Cardiac septum (tissue), 1 donor: ENCODE data around the gene GNAL. TPM values are rescaled to one million over a fixed set of nuclear protein-coding genes. Genes with fewer than 3 reads are reported as not detected.

Source experiments
- DNase-seq: peaks from one replicate; pipeline ENCODE4 v3.0.0-alpha.2; 2020; ENCODE audit warnings: low spot score
- intact Hi-C: fragments of 100-400 bp; cut with DNase I; formaldehyde crosslinking; loops from one replicate; pipeline ENCODE4 v1.14.0; 2022
- total RNA-seq: library from RNA; stranded (reverse); fragmentation: NEBNext Ultra II Directional; extraction: Animal tissue kit (Norgen Biotek cat#: 25700); gene quantifications from one replicate; pipeline ENCODE4 v1.2.1, GENCODE V29; 2021
- donor health status: DM: no; HTN: no; CAD: no.

GNAL gene
- total RNA-seq, 1 donor from 2014 or later = 1.1 TPM

DNA sequence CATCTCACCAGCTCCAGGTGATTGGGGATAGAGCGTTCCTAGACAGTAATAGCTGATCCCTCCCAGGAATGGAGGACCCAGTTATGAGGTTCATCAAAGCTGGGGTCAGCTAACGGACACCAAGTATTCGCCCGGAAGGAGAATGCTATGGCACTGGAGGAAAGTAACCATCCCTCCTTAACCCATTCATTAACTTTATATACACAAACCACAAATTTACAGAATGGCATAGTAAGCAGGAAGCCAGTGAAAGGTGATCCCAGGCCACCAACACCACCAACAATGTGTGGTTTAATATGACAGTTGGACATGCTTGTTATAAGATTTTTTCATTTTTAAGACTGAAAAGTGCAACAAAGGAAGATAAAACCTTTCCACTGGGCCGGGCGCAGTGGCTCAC lies 106.9 kb downstream of the GNAL start:
- DNase-seq = no peak
- intact Hi-C loops = no loop called here

- no peak for DNase-seq
- intact Hi-C loops = no loop called here
Observed at GRCh38 chr18:11798271-11798670, 109.2 kb downstream of the GNAL start.

DNA sequence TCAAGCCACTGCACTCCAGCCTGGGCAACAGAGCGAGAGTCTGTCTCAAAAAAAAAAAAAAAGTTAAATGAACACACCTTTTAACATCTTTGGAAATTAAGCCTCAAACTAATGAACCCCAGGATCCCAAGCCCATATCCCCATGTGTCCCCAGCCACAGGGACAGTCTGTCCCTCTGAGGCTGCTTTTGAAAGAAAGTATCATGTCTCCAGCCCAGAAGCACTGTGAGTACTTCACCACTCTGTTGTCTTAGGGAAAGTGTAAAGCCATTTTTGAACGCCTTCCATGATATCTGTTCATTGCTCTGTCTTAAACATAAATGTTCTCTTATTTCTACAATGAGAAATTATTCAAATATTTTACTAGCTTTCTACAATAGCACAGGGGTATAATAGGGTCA lies 110.0 kb downstream of the GNAL start:
- no peak for DNase-seq
- intact Hi-C loops = no loop called here

GRCh38 chr18:11800566-11801334 lies 111.7 kb downstream of the GNAL start:
- no peak for DNase-seq
- intact Hi-C loops = no loop called here

DNA sequence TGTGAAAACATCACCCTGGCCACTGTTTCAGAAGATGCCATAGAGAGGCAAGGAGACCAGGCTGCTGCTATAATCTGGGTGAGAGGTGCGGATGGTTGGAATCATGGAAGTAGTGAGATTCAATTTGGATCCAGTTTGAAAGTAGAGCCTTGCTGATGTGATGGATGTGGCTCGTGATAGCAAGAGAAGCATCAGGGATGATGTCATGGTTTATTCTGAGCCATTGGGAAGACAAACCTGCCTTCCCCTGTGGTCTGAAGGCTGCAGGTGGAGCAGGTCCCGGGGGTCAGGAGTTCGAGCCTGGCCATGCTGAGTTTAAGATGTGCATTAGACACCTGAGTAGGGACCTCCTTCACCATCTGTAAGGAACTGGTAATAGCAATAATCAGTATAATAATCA lies 112.5 kb downstream of the GNAL start:
- no peak for DNase-seq
- intact Hi-C loops = no loop called here

GRCh38 chr18:11802158-11802557 lies 113.1 kb downstream of the GNAL start:
- intact Hi-C loops = no loop called here
- no peak for DNase-seq

GRCh38 chr18:11802586-11802985 lies 113.5 kb downstream of the GNAL start:
- intact Hi-C loops = no loop called here
- no peak for DNase-seq

GRCh38 chr18:11807233-11807632 lies 118.2 kb downstream of the GNAL start:
- intact Hi-C loops = no loop called here
- no peak for DNase-seq

- intact Hi-C loops = no loop called here
- DNase-seq = no peak
Observed at GRCh38 chr18:11808001-11808855, 119.2 kb downstream of the GNAL start.

DNA sequence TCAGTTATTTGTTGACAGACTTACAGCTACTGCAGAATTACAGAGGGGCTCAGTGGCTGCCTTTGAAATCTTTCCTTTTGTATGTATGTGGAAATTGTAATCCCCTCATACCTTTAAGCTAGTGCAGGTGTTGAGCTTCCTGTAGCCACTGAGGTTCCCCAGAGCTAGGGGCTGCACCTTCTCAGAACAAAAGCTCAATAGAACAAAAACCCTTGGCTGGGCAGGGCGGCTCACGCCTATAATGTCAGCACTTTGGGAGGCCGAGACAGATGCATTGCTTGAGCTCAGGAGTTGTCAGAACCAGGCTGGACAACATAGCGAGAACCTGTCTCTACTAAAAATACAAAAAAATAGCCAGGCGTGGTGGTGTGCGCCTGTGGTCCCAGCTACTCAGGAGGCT lies 120.8 kb downstream of the GNAL start:
- intact Hi-C loops = no loop called here

GRCh38 chr18:11810379-11810778 lies 121.3 kb downstream of the GNAL start:
- intact Hi-C loops = no loop called here
- no peak for DNase-seq

More for the DNA sequence above, 120.8 kb downstream of the GNAL start:
- no peak for DNase-seq

DNA sequence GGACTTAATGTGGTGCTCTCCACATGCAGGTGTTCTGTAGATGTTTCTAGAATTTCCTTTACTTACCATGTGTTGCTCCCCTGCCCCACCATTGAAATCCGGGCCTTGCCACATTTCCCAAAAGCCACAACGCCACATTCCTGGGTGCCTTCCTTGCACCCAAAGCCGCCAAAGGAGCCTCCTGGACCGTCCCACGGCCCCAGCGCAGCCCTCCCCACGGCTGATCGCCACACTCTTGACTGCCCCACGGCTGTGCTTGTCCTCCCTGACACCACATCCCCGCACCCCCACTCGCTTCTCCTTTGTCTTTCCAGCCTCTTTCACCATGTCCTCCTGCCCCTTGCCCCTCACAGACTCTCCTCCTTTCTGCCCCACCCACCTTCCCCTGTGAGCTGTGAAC lies 121.9 kb downstream of the GNAL start:
- intact Hi-C loops = no loop called here
- DNase-seq = no peak

- DNase-seq = no peak
- intact Hi-C loops = no loop called here
Observed at GRCh38 chr18:11817229-11817628, 128.2 kb downstream of the GNAL start.

DNA sequence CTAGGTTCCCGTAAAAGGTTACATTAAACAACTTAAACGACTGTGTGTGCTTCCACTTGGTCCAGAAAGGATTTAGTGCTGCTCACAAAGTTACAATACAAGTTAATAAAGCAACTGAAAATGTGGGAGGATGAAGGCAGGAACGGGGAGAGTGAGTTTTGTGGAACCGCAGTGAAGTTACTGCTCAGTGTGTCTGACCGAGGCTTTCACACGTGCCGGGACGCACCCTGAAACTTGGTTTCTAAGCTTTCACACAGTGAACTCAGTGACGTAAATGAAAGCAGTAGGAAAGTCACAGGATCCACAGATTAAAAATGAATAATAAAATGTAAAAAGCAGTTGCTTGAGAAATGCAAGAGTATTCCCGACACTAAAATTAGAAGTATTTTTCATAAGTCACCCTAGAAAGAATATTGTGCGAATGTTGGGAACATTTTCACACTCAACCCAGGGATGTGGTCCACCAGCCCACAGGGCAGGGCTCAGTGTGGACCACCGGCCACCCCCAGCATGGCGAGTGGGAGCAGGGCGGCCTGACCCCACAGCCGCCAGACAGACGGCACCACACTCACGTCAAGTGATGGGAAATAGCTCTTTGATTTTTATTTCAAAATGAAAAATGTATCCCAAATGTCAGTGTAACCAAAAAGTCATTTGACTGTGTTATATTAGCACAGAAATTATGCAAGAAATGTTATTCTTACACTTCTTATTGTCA lies 129.6 kb downstream of the GNAL start:
- intact Hi-C loops = no loop called here
- DNase-seq = no peak

- intact Hi-C loops = no loop called here
- no peak for DNase-seq
Observed at GRCh38 chr18:11819938-11820337, 130.9 kb downstream of the GNAL start.

DNA sequence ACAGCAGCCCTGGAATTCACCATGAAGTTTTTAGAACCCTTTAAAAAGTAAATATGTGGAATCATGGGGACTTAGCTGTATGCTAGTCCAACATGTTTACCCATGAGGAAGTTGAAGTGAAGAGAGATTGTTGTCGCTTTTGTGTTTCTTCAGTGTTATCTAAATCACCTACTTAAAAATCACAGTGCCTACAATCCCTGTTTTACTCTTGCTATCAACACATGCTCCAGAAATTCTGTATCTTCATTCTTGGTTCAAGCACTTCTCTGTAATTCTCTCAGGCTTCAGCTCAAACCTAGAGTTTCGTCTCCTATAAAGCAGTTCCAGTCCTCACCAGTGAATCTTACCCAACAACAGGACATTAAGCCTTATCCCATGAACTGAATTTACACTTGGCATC lies 131.6 kb downstream of the GNAL start:
- intact Hi-C loops = no loop called here
- DNase-seq = no peak

DNA sequence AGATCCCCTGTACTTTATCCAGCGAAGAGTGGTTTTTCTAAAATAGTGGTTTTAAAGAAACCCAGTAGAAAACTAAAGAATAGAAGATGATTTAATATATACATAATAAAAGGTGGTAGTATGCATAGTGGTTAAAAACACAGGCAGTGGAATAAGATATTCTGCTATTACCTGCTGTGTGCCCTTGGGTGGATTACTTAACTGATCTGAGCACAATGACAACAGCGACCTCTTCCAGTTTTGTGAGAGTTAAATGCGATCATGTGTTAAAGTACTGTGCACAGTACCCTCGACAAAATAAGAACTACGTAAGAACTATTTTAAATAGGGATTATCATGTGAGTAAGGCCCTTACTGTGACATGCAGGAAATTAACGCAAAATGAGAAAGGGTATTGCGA lies 132.1 kb downstream of the GNAL start:
- intact Hi-C loops = no loop called here
- DNase-seq = no peak

DNA sequence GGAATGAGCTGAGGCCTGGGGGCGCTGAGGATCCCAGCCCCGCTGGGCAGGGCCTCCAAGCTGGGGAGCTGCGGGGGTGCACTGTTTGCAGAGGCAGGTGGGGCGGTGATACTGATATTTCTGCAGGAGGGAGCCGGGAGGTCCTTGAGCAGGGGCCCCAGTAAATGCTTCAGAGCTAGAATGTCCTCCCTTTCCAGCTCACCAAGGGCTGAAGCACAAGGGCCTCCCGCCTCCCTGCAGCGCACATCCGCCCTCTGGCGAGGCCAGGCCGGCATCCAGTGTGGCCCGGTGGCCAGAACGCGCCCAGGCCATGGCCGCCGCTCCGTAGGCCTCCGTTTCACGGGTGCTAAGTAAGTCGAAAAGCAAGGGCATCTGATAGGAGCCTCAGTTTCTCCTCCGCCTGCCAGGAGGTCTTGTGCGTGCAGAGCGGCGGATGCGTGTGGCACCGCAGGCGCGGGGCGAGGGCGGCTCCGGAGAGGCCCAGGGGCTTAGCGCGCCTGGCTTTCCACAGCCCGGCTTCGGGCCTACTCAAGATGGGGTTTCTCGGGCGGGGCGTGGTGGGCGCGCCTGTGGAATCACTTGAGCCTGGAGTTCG lies 132.7 kb downstream of the GNAL start:
- intact Hi-C loops = no loop called here

GRCh38 chr18:11823545-11823944 lies 134.5 kb downstream of the GNAL start:
- no peak for DNase-seq
- intact Hi-C loops = no loop called here

More for the DNA sequence above, 132.7 kb downstream of the GNAL start:
- DNase-seq = no peak

DNA sequence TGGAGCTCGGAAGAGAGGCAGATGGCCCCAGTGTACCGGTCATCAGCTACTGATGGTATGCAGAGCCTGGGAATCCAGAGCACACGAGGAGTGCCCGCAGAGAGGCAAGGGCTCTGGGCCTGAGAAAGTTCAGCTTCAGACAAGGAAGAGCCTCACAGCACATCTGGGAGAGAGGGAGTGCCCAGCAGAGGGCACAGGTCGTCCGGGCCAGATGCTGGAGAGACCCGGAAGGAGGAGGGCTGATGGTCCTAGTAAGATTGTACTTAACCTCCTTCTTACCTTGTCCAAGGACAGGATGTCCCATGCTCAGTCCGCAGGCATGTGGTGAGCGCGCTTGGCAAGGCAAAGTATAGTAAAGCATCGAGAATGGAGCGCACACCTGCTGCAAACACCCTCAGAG lies 137.8 kb downstream of the GNAL start:
- DNase-seq = no peak
- intact Hi-C loops = no loop called here
